KMS-11 (cell line): ENCODE results near the gene DLGAP1.
"Not testable (repeated sequence)": the region's sequence is repeated elsewhere in the genome, so short reads cannot be mapped to it uniquely, and the experiment has no call there.

Source experiments
- H2AFZ ChIP-seq: fragments of 200-600 bp; sonication (generic); 2 replicates; pipeline ENCODE4 v1.6.1; 2016; ENCODE audit warnings: antibody characterized with exemption, mixed run types, low read depth
- H3K27ac ChIP-seq: fragments of 200-600 bp; sonication (generic); 2 replicates; pipeline ENCODE4 v1.6.1; 2016; ENCODE audit warnings: mild to moderate bottlenecking, mixed run types
- H3K27me3 ChIP-seq: fragments of 200-600 bp; sonication (generic); 2 replicates; pipeline ENCODE4 v1.6.1; 2017; ENCODE audit warnings: mild to moderate bottlenecking, low read depth, mixed run types, moderate library complexity; ENCODE audit not compliant: insufficient read depth
- H3K36me3 ChIP-seq: fragments of 200-600 bp; sonication (generic); 2 replicates; pipeline ENCODE4 v1.6.1; 2017; ENCODE audit warnings: mild to moderate bottlenecking, mixed run types; ENCODE audit not compliant: insufficient read depth
- H3K4me1 ChIP-seq: fragments of 200-600 bp; sonication (generic); 2 replicates; pipeline ENCODE4 v1.6.1; 2016; ENCODE audit warnings: mild to moderate bottlenecking, low read depth, mixed run types; ENCODE audit not compliant: poor library complexity, severe bottlenecking
- H3K4me2 ChIP-seq: fragments of 200-600 bp; sonication (generic); 2 replicates; pipeline ENCODE4 v1.7.0; 2016; ENCODE audit warnings: mild to moderate bottlenecking, mixed run types
- H3K4me3 ChIP-seq: fragments of 200-600 bp; sonication (generic); IDR thresholded peaks from 2 replicates; pipeline ENCODE4 v1.6.1; 2017; ENCODE audit warnings: low read depth, low read length, mixed read lengths; ENCODE audit not compliant: insufficient read depth
- H3K79me2 ChIP-seq: fragments of 200-600 bp; sonication (generic); 2 replicates; pipeline ENCODE4 v1.6.1; 2016; ENCODE audit warnings: low read depth, mixed run types; ENCODE audit not compliant: insufficient read depth
- H3K9ac ChIP-seq: fragments of 200-600 bp; sonication (generic); 2 replicates; pipeline ENCODE4 v1.6.1; 2016; ENCODE audit warnings: mild to moderate bottlenecking, mixed run types
- H4K20me1 ChIP-seq: fragments of 200-600 bp; sonication (generic); 2 replicates; pipeline ENCODE4 v1.6.1; 2016; ENCODE audit warnings: mild to moderate bottlenecking, mixed run types; ENCODE audit not compliant: insufficient read depth
- CTCF ChIP-seq: fragments of 200-600 bp; sonication (generic); conservative IDR thresholded peaks from 2 replicates; pipeline ENCODE4 v1.6.1; 2017; ENCODE audit warnings: low read depth, mild to moderate bottlenecking, antibody characterized with exemption, low read length, moderate library complexity, mixed read lengths

The DLGAP1 gene

GRCh38 chr18:3703732-3704176, 751.4 kb downstream of the DLGAP1 start:
- no peak overlapping the region for H3K4me3 ChIP-seq
- no peaks in the 10 kb centered on the region for H3K36me3 ChIP-seq
- H2AFZ ChIP-seq: no peak overlapping the region
- no peaks in the 10 kb centered on the region for H3K4me1 ChIP-seq
- no peak overlapping the region for H3K9ac ChIP-seq
- H4K20me1 ChIP-seq: no peaks in the 10 kb centered on the region
- no peak for TF ChIP-seq CTCF
- no peak overlapping the region for H3K27ac ChIP-seq
- H3K79me2 ChIP-seq: no peaks in the 10 kb centered on the region
- no peaks in the 10 kb centered on the region for H3K27me3 ChIP-seq
- H3K4me2 ChIP-seq: no peak overlapping the region

- not testable (repeated sequence) for H3K9ac ChIP-seq, H3K36me3 ChIP-seq, H3K4me3 ChIP-seq, H2AFZ ChIP-seq, H3K27me3 ChIP-seq, H4K20me1 ChIP-seq, H3K27ac ChIP-seq, H3K4me2 ChIP-seq, H3K79me2 ChIP-seq, H3K4me1 ChIP-seq
These were observed 755.2 kb downstream of the DLGAP1 start for GRCh38 chr18:3699707-3700567.

GRCh38 chr18:3694030-3694778, 760.9 kb downstream of the DLGAP1 start:
- not testable (repeated sequence) for H4K20me1 ChIP-seq, H3K36me3 ChIP-seq, H2AFZ ChIP-seq, H3K4me3 ChIP-seq, H3K9ac ChIP-seq, H3K27ac ChIP-seq, H3K4me1 ChIP-seq, H3K4me2 ChIP-seq, H3K79me2 ChIP-seq, H3K27me3 ChIP-seq

- Histone ChIP-seq H3K4me3 (no peak overlapping the region), H3K36me3 (no peaks in the 10 kb centered on the region), H3K9ac (no peak overlapping the region), H2AFZ (no peak overlapping the region), H3K27me3 (no peaks in the 10 kb centered on the region), H3K79me2 (no peaks in the 10 kb centered on the region), H4K20me1 (no peaks in the 10 kb centered on the region), H3K4me2 (no peak overlapping the region), H3K27ac (no peak overlapping the region), H3K4me1 (peaks cover 3% of the 10 kb centered on the region)
- TF ChIP-seq CTCF: no peak
These were observed 761.7 kb downstream of the DLGAP1 start for GRCh38 chr18:3693410-3693809.

DNA sequence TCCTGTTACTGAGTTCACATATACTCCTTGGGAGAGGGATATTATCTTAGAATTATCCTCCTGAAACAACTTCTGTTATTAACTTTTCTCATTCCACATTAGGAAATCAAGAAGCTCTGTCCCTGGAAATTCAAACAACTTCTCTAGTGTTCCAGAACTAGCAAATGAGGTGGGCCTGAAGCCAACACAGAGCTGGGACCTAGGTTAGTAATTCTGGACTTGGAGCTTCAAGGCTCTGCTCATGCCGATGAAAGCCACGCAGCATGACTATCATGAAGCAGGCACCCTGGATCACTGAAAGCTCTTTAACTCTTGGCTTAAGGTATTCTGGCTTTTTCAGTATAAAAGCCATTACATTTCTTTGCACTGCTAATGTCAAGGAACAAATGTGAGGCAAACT, 762.4 kb downstream of the DLGAP1 start:
- Histone ChIP-seq H3K79me2 (no peaks in the 10 kb centered on the region), H3K36me3 (no peaks in the 10 kb centered on the region), H4K20me1 (no peaks in the 10 kb centered on the region), H2AFZ (no peak overlapping the region), H3K27me3 (no peaks in the 10 kb centered on the region), H3K4me1 (peaks cover 3% of the 10 kb centered on the region), H3K4me3 (no peak overlapping the region), H3K27ac (no peak overlapping the region), H3K9ac (no peak overlapping the region), H3K4me2 (no peak overlapping the region)
- no peak for TF ChIP-seq CTCF
